NCI-H1694 (cell line): ENCODE measurements around the gene TEKT1.

Experiments
- DNase-seq: peaks from one replicate; lab custom pipeline; 2025; lab: John Stamatoyannopoulos, UW

Gene TEKT1

DNA sequence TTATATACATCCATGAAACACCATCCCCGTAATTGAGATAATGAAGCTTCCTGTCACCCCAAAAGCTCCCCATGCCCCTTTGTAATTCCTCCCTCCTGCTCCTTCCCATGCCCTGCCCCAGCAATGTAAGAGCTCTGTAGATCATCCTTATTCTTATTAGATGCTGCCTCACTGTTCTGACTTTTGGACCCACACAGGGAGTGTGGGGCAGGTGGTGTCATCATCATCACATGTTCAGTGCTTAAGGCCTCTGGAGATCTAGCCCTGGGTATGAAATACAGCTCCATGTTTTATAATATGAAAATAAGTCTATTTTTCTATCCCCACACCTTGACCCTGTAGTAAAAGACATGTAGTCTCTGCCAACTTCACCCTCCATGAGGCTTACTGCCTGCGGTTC is 73.8 kb downstream of the TEKT1 start:
- DNase-seq: no peak

DNA sequence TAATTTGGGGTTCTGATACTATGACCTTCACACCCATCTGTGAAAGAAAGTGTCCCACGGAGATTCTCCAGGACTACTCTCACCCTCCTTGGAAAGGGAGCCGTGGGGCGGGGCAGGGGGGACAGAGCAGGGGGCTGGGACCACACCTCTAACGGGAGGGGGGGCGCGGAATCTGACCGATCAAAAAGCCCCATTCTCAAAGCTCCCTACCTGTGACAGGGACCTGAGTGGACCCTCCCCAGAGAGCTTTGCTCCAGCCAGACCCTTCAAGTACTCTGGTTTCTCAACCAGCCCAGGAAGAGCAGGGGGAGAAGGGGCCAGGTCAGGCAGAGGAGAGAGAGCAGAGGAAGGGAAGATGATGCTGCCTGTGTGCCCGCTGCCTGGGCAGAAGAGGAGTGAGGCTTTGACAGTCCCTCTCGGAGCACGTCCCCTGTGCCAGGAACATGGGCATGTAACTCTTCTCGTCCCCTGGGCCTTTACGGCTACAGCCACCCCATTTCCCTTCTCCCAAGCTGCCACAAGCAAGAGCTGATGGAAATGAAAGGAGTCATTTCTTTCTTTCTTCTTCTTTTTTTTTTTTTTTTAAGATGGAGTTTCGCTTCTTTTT is 75.0 kb downstream of the TEKT1 start:
- DNase-seq: no peak

- DNase-seq: no peak
These were observed 75.8 kb downstream of the TEKT1 start, which contains the start of gene XAF1 for GRCh38 chr17:6755731-6756184. XAF1 (plus strand) TSS chr17:6756046; CDS start chr17:6756079, 33 bp downstream.

- no peak for DNase-seq
These were observed 76.2 kb downstream of the TEKT1 start for GRCh38 chr17:6755281-6755680.

GRCh38 chr17:6753546-6753945 is 78.0 kb downstream of the TEKT1 start:
- DNase-seq: no peak

DNA sequence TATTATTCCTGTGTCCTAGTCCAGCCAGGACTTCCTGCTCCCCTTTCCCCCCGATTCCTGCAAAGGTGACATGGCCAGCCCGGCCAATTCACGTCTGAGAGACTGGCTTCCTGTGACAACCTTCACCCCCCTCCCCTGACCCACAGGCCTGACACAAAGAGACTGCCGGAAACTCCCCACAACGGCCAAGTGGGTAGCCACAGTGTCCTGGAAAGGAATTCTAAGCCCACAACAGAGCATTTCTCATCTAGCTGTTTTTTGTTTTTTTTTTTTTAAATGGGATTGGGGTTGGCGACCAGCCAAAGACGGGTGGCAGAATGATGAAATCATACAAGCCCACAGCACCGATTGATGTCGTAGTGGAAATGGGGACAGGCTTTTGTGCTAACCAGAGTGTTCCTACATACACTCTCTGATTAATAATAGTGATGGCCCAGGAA is 78.5 kb downstream of the TEKT1 start:
- no peak for DNase-seq

DNA sequence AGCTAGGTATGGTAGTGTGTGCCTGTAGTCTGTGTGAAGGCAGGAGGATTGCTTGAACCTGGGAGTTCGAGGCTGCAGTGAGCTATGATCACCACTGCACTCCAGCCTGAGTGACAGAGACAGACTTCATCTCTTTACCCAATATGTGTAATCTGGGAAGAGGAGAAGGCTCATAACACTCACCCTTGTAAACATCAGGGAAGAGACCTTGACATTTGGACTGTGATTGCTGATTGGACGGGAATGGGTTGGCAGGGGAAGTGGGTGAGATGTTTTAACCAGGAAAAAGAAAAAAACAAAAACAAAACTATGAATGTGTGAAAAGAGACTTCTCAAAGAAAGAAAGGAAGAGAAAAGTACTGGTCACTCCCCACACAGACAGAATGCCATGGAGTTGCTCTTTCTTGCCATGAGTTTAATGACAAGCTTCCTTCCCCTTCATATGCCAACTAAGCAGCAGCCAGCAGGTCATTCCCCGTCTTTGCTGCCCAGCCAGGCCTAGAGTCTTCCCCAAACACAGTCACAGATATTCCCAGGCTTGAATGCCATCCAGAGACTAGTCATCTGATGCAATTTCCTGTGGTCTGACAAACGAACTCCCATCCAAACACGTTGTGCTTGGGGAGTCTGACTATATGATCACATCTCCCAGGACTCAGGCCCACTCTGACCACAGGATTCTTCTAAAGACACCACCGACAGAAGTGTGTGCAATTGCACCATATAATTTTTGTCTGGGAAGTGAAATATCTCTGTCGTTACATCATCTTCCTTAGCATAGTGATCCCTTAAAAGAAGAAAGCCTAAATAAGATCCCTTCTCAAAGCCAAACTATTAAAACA is 79.2 kb downstream of the TEKT1 start:
- no peak for DNase-seq

GRCh38 chr17:6749519-6749918 is 82.0 kb downstream of the TEKT1 start:
- DNase-seq: no peak

- DNase-seq: no peak
These were observed 82.9 kb downstream of the TEKT1 start for GRCh38 chr17:6748617-6749016.
